ENCODE data around the gene CD200.

The CD200 gene

GRCh38 chr3:112351823-112352222 is 18.9 kb downstream of the CD200 start:
- in situ Hi-C loops (cut with MboI; ENCODE audit: low pct_unique_long_range_greater_than_20kb, low sequenced_read_pairs): no loop called here

GRCh38 chr3:112352720-112353119 is 19.8 kb downstream of the CD200 start:
- no peak for DNase-seq
- in situ Hi-C loops (cut with MboI; ENCODE audit: low pct_unique_long_range_greater_than_20kb, low sequenced_read_pairs): no loop called here

More at GRCh38 chr3:112351823-112352222, 18.9 kb downstream of the CD200 start:
- no peak for DNase-seq

- DNase-seq: no peak
- in situ Hi-C loops (cut with MboI; ENCODE audit: low pct_unique_long_range_greater_than_20kb, low sequenced_read_pairs): no loop called here
Measured at GRCh38 chr3:112353365-112353764, 20.4 kb downstream of the CD200 start.

GRCh38 chr3:112354642-112355306 is 21.8 kb downstream of the CD200 start:
- in situ Hi-C loops (cut with MboI; ENCODE audit: low pct_unique_long_range_greater_than_20kb, low sequenced_read_pairs): no loop called here
- DNase-seq: no peak

- in situ Hi-C loops (cut with MboI; ENCODE audit: low pct_unique_long_range_greater_than_20kb, low sequenced_read_pairs): no loop called here
Measured at GRCh38 chr3:112355307-112355687, 22.3 kb downstream of the CD200 start.

GRCh38 chr3:112357930-112358780 is 25.2 kb downstream of the CD200 start:
- DNase-seq: peak; percentile 19
- in situ Hi-C loops (cut with MboI; ENCODE audit: low pct_unique_long_range_greater_than_20kb, low sequenced_read_pairs): no loop called here

More at GRCh38 chr3:112355307-112355687, 22.3 kb downstream of the CD200 start:
- no peak for DNase-seq

- DNase-seq: no peak
- in situ Hi-C loops (cut with MboI; ENCODE audit: low pct_unique_long_range_greater_than_20kb, low sequenced_read_pairs): no loop called here
Measured at GRCh38 chr3:112360561-112360960, 27.6 kb downstream of the CD200 start.

- no peak for DNase-seq
Measured at GRCh38 chr3:112362221-112362620, 29.3 kb downstream of the CD200 start.

GRCh38 chr3:112364291-112364690 is 31.3 kb downstream of the CD200 start:
- in situ Hi-C loops (cut with MboI; ENCODE audit: low pct_unique_long_range_greater_than_20kb, low sequenced_read_pairs): no loop called here
- DNase-seq: no peak

More at GRCh38 chr3:112362221-112362620, 29.3 kb downstream of the CD200 start:
- in situ Hi-C loops (cut with MboI; ENCODE audit: low pct_unique_long_range_greater_than_20kb, low sequenced_read_pairs): no loop called here

- no peak for DNase-seq
Measured at GRCh38 chr3:112365035-112365434, 32.1 kb downstream of the CD200 start.

GRCh38 chr3:112365636-112366035 is 32.7 kb downstream of the CD200 start:
- DNase-seq: no peak

More at GRCh38 chr3:112365035-112365434, 32.1 kb downstream of the CD200 start:
- in situ Hi-C loops (cut with MboI; ENCODE audit: low pct_unique_long_range_greater_than_20kb, low sequenced_read_pairs): no loop called here

GRCh38 chr3:112366522-112366921 is 33.6 kb downstream of the CD200 start:
- in situ Hi-C loops (cut with MboI; ENCODE audit: low pct_unique_long_range_greater_than_20kb, low sequenced_read_pairs): no loop called here
- DNase-seq: no peak

More at GRCh38 chr3:112365636-112366035, 32.7 kb downstream of the CD200 start:
- in situ Hi-C loops (cut with MboI; ENCODE audit: low pct_unique_long_range_greater_than_20kb, low sequenced_read_pairs): no loop called here

GRCh38 chr3:112371569-112371968 is 38.6 kb downstream of the CD200 start:
- DNase-seq: no peak

GRCh38 chr3:112372396-112372795 is 39.4 kb downstream of the CD200 start:
- in situ Hi-C loops (cut with MboI; ENCODE audit: low pct_unique_long_range_greater_than_20kb, low sequenced_read_pairs): no loop called here
- DNase-seq: no peak

More at GRCh38 chr3:112371569-112371968, 38.6 kb downstream of the CD200 start:
- in situ Hi-C loops (cut with MboI; ENCODE audit: low pct_unique_long_range_greater_than_20kb, low sequenced_read_pairs): no loop called here

- in situ Hi-C loops (cut with MboI; ENCODE audit: low pct_unique_long_range_greater_than_20kb, low sequenced_read_pairs): no loop called here
- no peak for DNase-seq
Measured at GRCh38 chr3:112373476-112373875, 40.5 kb downstream of the CD200 start.

- in situ Hi-C loops (cut with MboI; ENCODE audit: low pct_unique_long_range_greater_than_20kb, low sequenced_read_pairs): no loop called here
- DNase-seq: peak; percentile 60
Measured at GRCh38 chr3:112373924-112374323, 41.0 kb downstream of the CD200 start.

GRCh38 chr3:112374333-112374734 is 41.4 kb downstream of the CD200 start:
- in situ Hi-C loops (cut with MboI; ENCODE audit: low pct_unique_long_range_greater_than_20kb, low sequenced_read_pairs): no loop called here

GRCh38 chr3:112375117-112375516 is 42.2 kb downstream of the CD200 start:
- in situ Hi-C loops (cut with MboI; ENCODE audit: low pct_unique_long_range_greater_than_20kb, low sequenced_read_pairs): no loop called here
- no peak for DNase-seq

More at GRCh38 chr3:112374333-112374734, 41.4 kb downstream of the CD200 start:
- no peak for DNase-seq

GRCh38 chr3:112376241-112376911 is 43.4 kb downstream of the CD200 start:
- in situ Hi-C loops (cut with MboI; ENCODE audit: low pct_unique_long_range_greater_than_20kb, low sequenced_read_pairs): no loop called here
- DNase-seq: no peak

GRCh38 chr3:112376992-112377391 is 44.0 kb downstream of the CD200 start:
- DNase-seq: no peak
- in situ Hi-C loops (cut with MboI; ENCODE audit: low pct_unique_long_range_greater_than_20kb, low sequenced_read_pairs): no loop called here

Data from KBM-7 (cell line).